ACC112 (cell line): ENCODE data around the gene RBBP7.

Experiments
- H2AFZ ChIP-seq: fragments of 200-600 bp; sonication (generic); one replicate; pipeline ENCODE4 v1.6.0; 2017; ENCODE audit warnings: antibody characterized with exemption, low read length; ENCODE audit not compliant: unreplicated experiment
- H3K27ac ChIP-seq: fragments of 200-600 bp; sonication (generic); 2 replicates; pipeline ENCODE4 v1.5.1; 2014; ENCODE audit warnings: low read depth, mild to moderate bottlenecking, antibody characterized with exemption, low read length, moderate library complexity
- H3K27me3 ChIP-seq: fragments of 200-600 bp; sonication (generic); 2 replicates; pipeline ENCODE4 v1.6.1; 2014; ENCODE audit warnings: mild to moderate bottlenecking, antibody characterized with exemption, low read length, moderate library complexity, mixed read lengths; ENCODE audit not compliant: insufficient read depth
- H3K36me3 ChIP-seq: fragments of 200-600 bp; sonication (generic); 2 replicates; pipeline ENCODE4 v1.6.1; 2016; ENCODE audit warnings: mild to moderate bottlenecking, antibody characterized with exemption, low read length, moderate library complexity, mixed read lengths; ENCODE audit not compliant: insufficient read depth
- H3K4me1 ChIP-seq: fragments of 200-600 bp; sonication (generic); one replicate; pipeline ENCODE4 v1.6.1; 2016; ENCODE audit warnings: low read length, mixed read lengths; ENCODE audit not compliant: insufficient read depth, unreplicated experiment, control insufficient read depth
- H3K4me3 ChIP-seq: fragments of 200-600 bp; sonication (generic); 2 replicates; pipeline ENCODE4 v1.5.1; 2014; ENCODE audit warnings: mild to moderate bottlenecking, low read depth, low read length
- H3K79me2 ChIP-seq: fragments of 200-600 bp; sonication (generic); one replicate; pipeline ENCODE4 v1.6.0; 2016; ENCODE audit warnings: low read length; ENCODE audit not compliant: control insufficient read depth, unreplicated experiment, insufficient read depth

The RBBP7 gene

GRCh38 chrX:16883487-16883804 is 13.3 kb upstream of the RBBP7 start:
- Histone ChIP-seq H3K36me3 (no peaks in the 10 kb centered on the region), H3K4me3 (peak overlapping the region; percentile 76; the same call in 1 of the 2 replicates), H3K27ac (no peak overlapping the region), H3K27me3 (no peaks in the 10 kb centered on the region), H2AFZ (no peak overlapping the region), H3K4me1 (peaks cover 6% of the 10 kb centered on the region), H3K79me2 (no peaks in the 10 kb centered on the region)

GRCh38 chrX:16882702-16883486 is 12.7 kb upstream of the RBBP7 start:
- Histone ChIP-seq H3K4me1 (peaks cover 6% of the 10 kb centered on the region), H3K79me2 (no peaks in the 10 kb centered on the region), H3K27me3 (no peaks in the 10 kb centered on the region), H3K36me3 (no peaks in the 10 kb centered on the region), H3K27ac (peak overlapping the region; percentile 44; the same call in 1 of the 2 replicates), H2AFZ (peak overlapping the region; percentile 89), H3K4me3 (peak overlapping the region; percentile 76)

GRCh38 chrX:16882169-16882568 is 12.0 kb upstream of the RBBP7 start:
- no peaks in the 10 kb centered on the region for H3K79me2 ChIP-seq
- no peaks in the 10 kb centered on the region for H3K36me3 ChIP-seq
- H3K4me1 ChIP-seq: peaks cover 6% of the 10 kb centered on the region
- H2AFZ ChIP-seq: peak overlapping the region; percentile 89
- peak overlapping the region; percentile 76 for H3K4me3 ChIP-seq
- no peaks in the 10 kb centered on the region for H3K27me3 ChIP-seq
- no peak overlapping the region for H3K27ac ChIP-seq

- Histone ChIP-seq H3K79me2 (no peaks in the 10 kb centered on the region), H3K27ac (no peak overlapping the region), H3K4me1 (peaks cover 2% of the 10 kb centered on the region), H3K36me3 (no peaks in the 10 kb centered on the region), H3K27me3 (no peaks in the 10 kb centered on the region), H2AFZ (no peak overlapping the region), H3K4me3 (no peak overlapping the region)
Measured at GRCh38 chrX:16876696-16877095, 6.5 kb upstream of the RBBP7 start.

- H3K4me3 ChIP-seq: no peak overlapping the region
- H3K27ac ChIP-seq: no peak overlapping the region
- no peaks in the 10 kb centered on the region for H3K36me3 ChIP-seq
- H3K27me3 ChIP-seq: no peaks in the 10 kb centered on the region
- peaks cover 6% of the 10 kb centered on the region for H3K4me1 ChIP-seq
- no peak overlapping the region for H2AFZ ChIP-seq
- H3K79me2 ChIP-seq: peaks cover 2% of the 10 kb centered on the region
Measured at GRCh38 chrX:16874458-16875095, 4.4 kb upstream of the RBBP7 start.

DNA sequence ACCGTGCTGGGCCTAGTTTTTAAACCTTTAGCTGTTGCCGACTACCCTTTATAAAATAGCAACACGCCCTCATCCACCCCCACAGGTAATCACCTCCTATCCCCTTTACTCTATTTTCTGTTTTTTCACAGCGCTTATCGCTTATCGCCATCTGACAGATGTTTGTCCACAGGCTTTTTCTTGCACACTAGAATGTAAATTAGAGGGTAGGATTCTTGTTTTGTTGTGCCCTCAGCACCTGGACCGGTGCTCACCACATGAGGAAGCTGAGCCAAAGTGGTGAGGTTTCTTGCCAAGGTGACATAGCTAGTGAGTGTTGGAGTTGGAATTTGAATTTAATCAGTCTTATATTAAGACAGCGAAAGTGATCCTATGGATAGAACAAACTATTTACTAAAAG is 2.9 kb upstream of the RBBP7 start:
- Histone ChIP-seq H2AFZ (no peak overlapping the region), H3K4me3 (no peak overlapping the region), H3K36me3 (no peaks in the 10 kb centered on the region; the same call in 1 of the 2 replicates), H3K79me2 (peaks cover 16% of the 10 kb centered on the region), H3K27me3 (no peaks in the 10 kb centered on the region), H3K27ac (no peak overlapping the region), H3K4me1 (peaks cover 11% of the 10 kb centered on the region)

- peak overlapping the region; percentile 92 for H3K4me3 ChIP-seq
- no peaks in the 10 kb centered on the region; the same call in 1 of the 2 replicates for H3K36me3 ChIP-seq
- H2AFZ ChIP-seq: peak overlapping the region; percentile 100
- peaks cover 19% of the 10 kb centered on the region for H3K4me1 ChIP-seq
- no peaks in the 10 kb centered on the region for H3K27me3 ChIP-seq
- peaks cover 34% of the 10 kb centered on the region for H3K79me2 ChIP-seq
- peak overlapping the region; percentile 77 for H3K27ac ChIP-seq
Measured at GRCh38 chrX:16870862-16871815, 977 bp upstream of the RBBP7 start.

- peaks cover 46% of the 10 kb centered on the region for H3K79me2 ChIP-seq
- peak overlapping the region; percentile 6 for H2AFZ ChIP-seq
- peak overlapping the region; percentile 99 for H3K27ac ChIP-seq
- H3K4me3 ChIP-seq: peak overlapping the region; percentile 99
- H3K36me3 ChIP-seq: peaks cover 4% of the 10 kb centered on the region; the same call in 1 of the 2 replicates
- H3K27me3 ChIP-seq: no peaks in the 10 kb centered on the region
- H3K4me1 ChIP-seq: peaks cover 24% of the 10 kb centered on the region
Measured at GRCh38 chrX:16869393-16870094, 618 bp downstream of the RBBP7 start.

DNA sequence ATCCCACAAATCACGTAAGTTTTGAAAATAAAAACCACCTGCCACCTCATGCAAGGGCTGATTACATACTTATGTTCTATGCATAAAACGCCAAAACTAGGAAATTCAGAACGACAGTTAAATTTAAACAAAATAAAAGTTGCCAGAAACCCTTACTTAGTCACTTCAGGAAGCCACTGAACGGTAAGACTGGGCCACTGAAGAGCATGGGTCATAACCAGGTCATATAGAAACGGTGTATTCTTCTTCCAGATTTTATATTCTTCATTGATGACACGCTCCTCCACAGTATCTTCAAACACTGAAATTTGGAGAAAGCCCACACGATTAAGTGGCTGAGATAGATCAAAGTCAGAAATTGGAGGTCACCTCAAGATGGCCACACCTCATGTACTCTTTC is 1.2 kb downstream of the RBBP7 start:
- peaks cover 51% of the 10 kb centered on the region for H3K79me2 ChIP-seq
- peak overlapping the region; percentile 6 for H2AFZ ChIP-seq
- peaks cover 4% of the 10 kb centered on the region; the same call in 1 of the 2 replicates for H3K36me3 ChIP-seq
- peak overlapping the region; percentile 99 for H3K4me3 ChIP-seq
- H3K4me1 ChIP-seq: peaks cover 24% of the 10 kb centered on the region
- H3K27ac ChIP-seq: peak overlapping the region; percentile 56; the same call in 1 of the 2 replicates
- no peaks in the 10 kb centered on the region for H3K27me3 ChIP-seq

DNA sequence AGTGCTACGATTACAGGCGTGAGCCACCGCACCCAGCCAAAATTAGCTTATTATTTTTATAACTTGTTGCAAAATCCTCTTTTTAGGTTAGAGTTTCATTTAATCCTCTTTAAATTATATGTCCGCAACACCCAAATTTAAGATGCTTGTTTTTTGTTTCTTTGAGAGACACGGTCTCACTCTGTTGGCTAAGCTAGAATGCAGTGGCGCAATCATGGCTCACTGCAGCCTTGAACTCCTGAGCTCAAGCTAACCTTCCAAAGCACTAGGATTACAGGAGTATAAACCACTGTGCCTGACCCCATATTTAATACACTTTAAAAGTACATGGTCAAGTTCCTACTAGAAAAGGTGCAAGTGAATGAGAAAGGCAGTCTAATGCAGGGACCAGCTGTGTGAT is 2.2 kb downstream of the RBBP7 start:
- peaks cover 61% of the 10 kb centered on the region for H3K79me2 ChIP-seq
- no peaks in the 10 kb centered on the region for H3K27me3 ChIP-seq
- H3K4me1 ChIP-seq: peaks cover 24% of the 10 kb centered on the region
- peaks cover 10% of the 10 kb centered on the region; the same call in 1 of the 2 replicates for H3K36me3 ChIP-seq
- 0 out of 2 replicates have a peak overlapping the region, but pooled peaks have one; percentile 56 for H3K27ac ChIP-seq
- peak overlapping the region; percentile 99 for H3K4me3 ChIP-seq
- H2AFZ ChIP-seq: no peak overlapping the region
